Adrenal gland (tissue), 12 donors: Measurements from ENCODE around the gene KCP. TPM values are rescaled to one million over a fixed set of nuclear protein-coding genes. Genes with fewer than 3 reads are reported as not detected.

ENCODE experiments used
- DNase-seq, 7 donors: peaks; one replicate each; pipeline ENCODE4 v3.0.0-alpha.2; 2019 to 2020
- H3K27ac ChIP-seq, 5 donors: fragments of 200-600 bp; sonication (generic) in 4 of 5; 1 replicate in 3 of 5; 2 replicates in 2 of 5; pipeline versions ENCODE4 v1.5.1 to v1.8.0; 2016 to 2020; ENCODE audit warnings: mild to moderate bottlenecking in 1 of 5
- H3K27me3 ChIP-seq: fragments of 200-600 bp; 2 replicates; pipeline ENCODE4 v1.8.0; 2021
- H3K36me3 ChIP-seq, 2 donors: fragments of 200-600 bp; replicated peaks in 1 of 2; 1 replicate in 1 of 2; 2 replicates in 1 of 2; pipeline versions ENCODE4 v1.5.1 to v1.8.0; 2018 to 2022
- H3K4me1 ChIP-seq, 2 donors: fragments of 200-600 bp; replicated peaks in 1 of 2; 1 replicate in 1 of 2; 2 replicates in 1 of 2; pipeline versions ENCODE4 v1.5.1 to v1.8.0; 2018 to 2021
- H3K4me3 ChIP-seq, 4 donors: fragments of 200-600 bp; sonication (generic) in 3 of 4; one replicate each; pipeline ENCODE4 v1.5.1; 2016 to 2018
- H3K9me3 ChIP-seq, 3 donors: fragments of 200-600 bp; sonication (generic) in 1 of 3; replicated peaks in 1 of 3; 1 replicate in 2 of 3; 2 replicates in 1 of 3; pipeline versions ENCODE4 v1.5.1 to v1.8.0; 2016 to 2021
- POLR2A ChIP-seq, 2 donors: fragments of 450-650 bp; IDR thresholded peaks; one replicate each; pipeline ENCODE4 v1.6.1; 2017; ENCODE audit warnings: antibody characterized with exemption in 2 of 2, mild to moderate bottlenecking in 2 of 2, moderate library complexity in 1 of 2
- WGBS, 4 donors: extraction: QIAGEN DNeasy Blood & Tissue Kit in 2 of 4; methylation state at CpG; one replicate each; pipeline versions ENCODE4 v1.1.5 to v1.1.7; 2013 to 2017; 5-methylcytosine and 5-hydroxymethylcytosine counted together
- intact Hi-C, 2 donors: fragments of 100-400 bp; cut with DNase I; formaldehyde crosslinking; loops; one replicate each; pipeline versions ENCODE4 v1.14.1 to v1.15.0; 2022 to 2023
- polyA plus RNA-seq, 3 donors: library from polyadenylated mRNA; stranded (reverse); fragments of 200-250 nt in 2 of 3; fragments of 350-450 nt in 1 of 3; fragmentation: Illumina TruSeq in 1 of 3; extraction: RNeasy Lipid Tissue Mini Kit (QIAGEN cat#74804) in 1 of 3; gene quantifications; one replicate each; pipeline ENCODE4 v1.2.3, GENCODE V29; 2013 to 2014
- total RNA-seq, 9 donors: library from RNA; depleted of rRNA in 4 of 9; stranded (reverse); fragments of >200 nt in 4 of 9; fragments of 120-200 nt in 1 of 9; fragmentation: NEBNext Ultra II Directional in 1 of 9; extraction: Animal tissue kit (Norgen Biotek cat#: 25700) in 1 of 9; gene quantifications; one replicate each; pipeline versions ENCODE4 v1.1.0 to v1.2.4, GENCODE V29; 2013 to 2023
- TF ChIP-seq, protein P1 (sequence below), 6 experiments: fragments of 450-650 bp in 4 of 6; fragments of 200-600 bp in 2 of 6; sonication (generic) in 1 of 6; IDR thresholded peaks; 1 replicate in 5 of 6; 2 replicates in 1 of 6; pipeline versions ENCODE4 v1.5.1 to v1.8.0; 2016 to 2021; ENCODE audit warnings: antibody characterized with exemption in 6 of 6, mild to moderate bottlenecking in 2 of 6, moderate library complexity in 1 of 6
- donor health status: healthy with polysubstance abuse.
- donor health status: Bipolar disorder and iron deficiency.
- donor health status: DM: yes; HTN: yes; CAD: no.
- donor health status: DM: no; HTN: no; CAD: no.
- donor health status: DM: no; HTN: no; CAD: no.
- donor health status: DM: yes; HTN: yes; CAD: no.

The KCP gene
- total and polyA plus RNA-seq, 12 donors, result 0.11 to 8.0 (median 0.37) TPM; not detected in 3

DNA sequence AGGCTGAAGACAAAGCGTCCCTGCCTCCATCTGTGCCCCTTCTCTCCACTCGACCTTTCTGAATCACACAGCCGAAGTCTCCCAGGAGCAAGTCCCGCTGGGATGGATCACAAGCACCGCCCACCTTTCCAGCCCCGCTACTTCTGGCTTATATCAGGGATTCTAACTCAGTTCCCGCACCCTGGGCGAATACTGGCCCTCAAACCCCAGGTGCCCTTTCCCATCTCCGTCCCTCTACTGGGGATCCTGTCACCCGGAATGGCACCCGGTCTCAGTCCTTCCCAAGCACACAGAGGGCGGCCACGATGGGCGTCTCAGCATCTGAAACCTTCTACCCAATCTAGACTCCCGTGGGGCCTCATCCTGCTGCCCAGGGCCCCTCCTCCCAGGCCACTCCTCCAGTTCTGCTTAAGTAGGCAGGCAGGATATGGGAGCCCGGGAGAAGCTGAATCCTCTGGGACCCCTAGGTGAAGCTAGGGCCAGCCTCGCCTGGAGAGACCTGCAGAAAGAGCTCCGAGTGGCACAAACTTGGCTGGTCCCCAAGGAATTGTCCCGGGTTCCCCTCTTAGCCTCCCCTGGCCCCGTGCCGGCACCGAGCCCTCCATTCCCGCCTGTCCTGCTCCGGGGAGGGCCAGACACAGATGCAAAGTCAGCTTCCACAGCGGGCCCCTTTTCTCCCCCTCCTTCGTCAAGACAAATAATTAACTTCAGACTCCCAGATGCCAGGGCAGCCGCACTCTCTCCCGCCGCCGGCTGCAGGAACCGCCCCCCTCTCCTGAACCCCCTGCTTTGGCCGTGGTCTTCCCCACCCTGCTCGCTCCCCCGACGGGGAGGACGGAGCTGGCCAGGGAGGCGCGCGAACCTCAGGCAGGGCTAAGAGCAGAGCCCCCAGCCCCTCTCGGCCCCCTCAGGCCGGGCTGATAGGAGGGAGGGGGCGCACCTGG is 612 bp downstream of the KCP start:
- no peak for DNase-seq
- intact Hi-C loops, result loop anchor here in 1 of 2 donors (5.0 kb wide), 1 partner anchor 187 kb away; no protein-coding TSS in a partner anchor
- peaks cover 16% of the 10 kb centered on the region for H3K27me3 ChIP-seq
- no peaks in the 10 kb centered on the region for H3K36me3 ChIP-seq
- TF ChIP-seq, protein P1, sequence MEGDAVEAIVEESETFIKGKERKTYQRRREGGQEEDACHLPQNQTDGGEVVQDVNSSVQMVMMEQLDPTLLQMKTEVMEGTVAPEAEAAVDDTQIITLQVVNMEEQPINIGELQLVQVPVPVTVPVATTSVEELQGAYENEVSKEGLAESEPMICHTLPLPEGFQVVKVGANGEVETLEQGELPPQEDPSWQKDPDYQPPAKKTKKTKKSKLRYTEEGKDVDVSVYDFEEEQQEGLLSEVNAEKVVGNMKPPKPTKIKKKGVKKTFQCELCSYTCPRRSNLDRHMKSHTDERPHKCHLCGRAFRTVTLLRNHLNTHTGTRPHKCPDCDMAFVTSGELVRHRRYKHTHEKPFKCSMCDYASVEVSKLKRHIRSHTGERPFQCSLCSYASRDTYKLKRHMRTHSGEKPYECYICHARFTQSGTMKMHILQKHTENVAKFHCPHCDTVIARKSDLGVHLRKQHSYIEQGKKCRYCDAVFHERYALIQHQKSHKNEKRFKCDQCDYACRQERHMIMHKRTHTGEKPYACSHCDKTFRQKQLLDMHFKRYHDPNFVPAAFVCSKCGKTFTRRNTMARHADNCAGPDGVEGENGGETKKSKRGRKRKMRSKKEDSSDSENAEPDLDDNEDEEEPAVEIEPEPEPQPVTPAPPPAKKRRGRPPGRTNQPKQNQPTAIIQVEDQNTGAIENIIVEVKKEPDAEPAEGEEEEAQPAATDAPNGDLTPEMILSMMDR (IDR thresholded peaks at IDR 0.05), result no peak
- no peak for TF ChIP-seq POLR2A (IDR thresholded peaks at IDR 0.05)
- peak overlapping the region in 1 of 4 donors; percentile 36 for H3K4me3 ChIP-seq
- H3K9me3 ChIP-seq, result no peaks in the 10 kb centered on the region
- no peak overlapping the region for H3K27ac ChIP-seq
- H3K4me1 ChIP-seq, result no peaks in the 10 kb centered on the region
- 23 to 26% (median 24%) methylated on average over 22 to 42 of the region's 42 CpGs for WGBS, 4 donors

DNA sequence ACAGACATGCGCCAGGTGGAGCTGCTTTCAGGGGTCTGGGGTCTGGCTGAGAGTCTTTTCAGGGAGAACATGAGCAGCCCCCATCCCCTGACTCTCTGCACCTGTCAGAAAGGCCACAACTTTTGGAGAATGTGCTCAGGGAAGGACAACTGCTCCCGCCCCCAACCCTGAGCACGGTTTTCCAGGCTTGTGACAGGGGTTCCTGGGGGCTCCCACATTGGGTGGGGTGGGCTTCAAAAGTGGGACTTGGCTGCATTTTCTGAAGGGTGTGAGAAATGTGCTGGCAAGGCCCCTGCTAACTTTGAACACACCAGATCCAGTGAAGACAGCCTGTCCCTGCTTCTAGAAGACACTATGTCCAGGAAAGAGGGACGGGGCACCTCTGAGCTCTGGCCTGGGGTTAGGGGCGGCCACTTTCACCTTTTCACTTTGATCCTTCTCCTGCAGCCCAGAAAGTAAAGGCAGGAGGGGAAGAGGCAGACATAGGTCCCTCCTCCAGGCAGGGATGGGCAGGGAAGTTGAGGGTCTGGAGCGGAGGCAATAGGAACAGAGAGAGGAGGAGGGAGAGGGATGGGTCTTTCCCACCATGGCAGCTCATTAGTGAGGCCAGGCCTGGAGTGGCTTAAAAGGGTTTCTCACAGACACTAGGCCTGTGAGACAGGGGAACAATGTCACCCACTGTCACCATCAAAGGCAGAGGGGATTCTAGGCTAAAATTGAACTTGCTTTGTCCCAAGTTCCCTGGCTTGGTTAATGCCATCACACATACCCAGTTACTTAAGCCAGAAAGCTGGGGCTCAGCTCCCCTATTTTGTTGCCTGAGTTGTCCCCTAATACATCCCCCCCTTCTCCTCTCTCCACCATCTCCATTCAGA is 1.5 kb downstream of the KCP start:
- intact Hi-C loops, result loop anchor here in 1 of 2 donors (5.0 kb wide), 1 partner anchor 188 kb away; no protein-coding TSS in a partner anchor
- no peak for DNase-seq
- peaks cover 14% of the 10 kb centered on the region for H3K27me3 ChIP-seq

DNA sequence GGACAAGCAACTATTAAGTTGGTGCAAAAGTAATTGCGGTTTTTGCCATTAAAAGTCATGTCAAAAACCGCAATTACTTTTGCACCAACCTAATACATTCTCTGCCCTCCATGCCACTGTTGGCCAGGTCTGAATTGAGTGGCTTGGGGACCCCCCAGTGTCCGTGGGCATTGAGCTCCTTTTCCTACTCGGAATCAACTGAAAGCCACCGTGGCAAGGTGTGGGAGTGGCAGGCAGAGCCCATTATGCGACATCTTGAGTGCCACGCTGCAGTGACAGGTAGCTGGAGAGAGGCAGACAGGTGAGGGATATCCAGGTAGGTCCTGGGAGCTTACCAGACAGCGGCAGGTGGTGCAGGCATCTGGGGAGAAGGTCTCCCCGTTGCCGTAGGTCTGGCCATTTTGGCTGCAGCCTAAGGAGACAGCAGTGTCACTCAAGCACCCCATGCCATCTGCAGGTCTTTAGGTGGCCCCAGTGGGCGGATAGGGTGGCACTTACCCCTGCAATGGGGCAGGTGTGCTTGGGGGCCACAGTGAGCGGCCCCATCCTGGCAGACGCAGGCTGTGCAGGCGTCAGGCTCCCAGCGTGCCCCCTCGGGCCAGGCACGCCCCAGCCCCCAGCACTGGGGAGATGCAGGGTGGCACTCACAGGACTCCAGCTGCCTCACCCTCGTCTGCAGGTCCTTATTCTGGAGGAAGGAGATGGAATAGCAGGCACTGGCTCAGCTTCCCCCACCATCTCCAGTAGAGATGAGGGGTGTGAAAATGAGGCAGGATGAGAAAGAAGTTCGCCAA is 3.5 kb downstream of the KCP start:
- Histone ChIP-seq H3K4me1 (no peaks in the 10 kb centered on the region), H3K9me3 (no peaks in the 10 kb centered on the region), H3K36me3 (no peaks in the 10 kb centered on the region), H3K27ac (no peak overlapping the region), H3K27me3 (peaks cover 12% of the 10 kb centered on the region), H3K4me3 (no peak overlapping the region)
- WGBS, 4 donors, result 62 to 79% (median 73%) methylated on average over 6 to 19 of the region's 19 CpGs
- no peak for DNase-seq
- intact Hi-C loops, result loop anchor here (2.0 to 5.0 kb wide), 2 partner anchors 184 to 190 kb away; no protein-coding TSS in a partner anchor
- no peak for TF ChIP-seq POLR2A (IDR thresholded peaks at IDR 0.05)
- TF ChIP-seq, protein P1 (IDR thresholded peaks at IDR 0.05), result no peak

More for the DNA sequence above, 1.5 kb downstream of the KCP start:
- 81 to 88% (median 82%) methylated on average over 3 to 6 of the region's 6 CpGs for WGBS, 4 donors
- no peak for TF ChIP-seq POLR2A (IDR thresholded peaks at IDR 0.05)
- TF ChIP-seq, protein P1 (IDR thresholded peaks at IDR 0.05), result no peak
- no peaks in the 10 kb centered on the region for H3K4me1 ChIP-seq
- H3K4me3 ChIP-seq, result no peak overlapping the region
- H3K9me3 ChIP-seq, result no peaks in the 10 kb centered on the region
- no peak overlapping the region for H3K27ac ChIP-seq
- H3K36me3 ChIP-seq, result no peaks in the 10 kb centered on the region
